Middle frontal gyrus (tissue), 1 donor: ENCODE results near the gene LBP.
"Not testable (repeated sequence)": the region's sequence is repeated elsewhere in the genome, so short reads cannot be mapped to it uniquely, and the experiment has no call there.

Source experiments
- DNase-seq: peaks from one replicate; pipeline ENCODE4 v3.0.0-alpha.2; 2015; ENCODE audit warnings: low spot score; ENCODE audit errors: extremely low spot score

Gene LBP, protein sequence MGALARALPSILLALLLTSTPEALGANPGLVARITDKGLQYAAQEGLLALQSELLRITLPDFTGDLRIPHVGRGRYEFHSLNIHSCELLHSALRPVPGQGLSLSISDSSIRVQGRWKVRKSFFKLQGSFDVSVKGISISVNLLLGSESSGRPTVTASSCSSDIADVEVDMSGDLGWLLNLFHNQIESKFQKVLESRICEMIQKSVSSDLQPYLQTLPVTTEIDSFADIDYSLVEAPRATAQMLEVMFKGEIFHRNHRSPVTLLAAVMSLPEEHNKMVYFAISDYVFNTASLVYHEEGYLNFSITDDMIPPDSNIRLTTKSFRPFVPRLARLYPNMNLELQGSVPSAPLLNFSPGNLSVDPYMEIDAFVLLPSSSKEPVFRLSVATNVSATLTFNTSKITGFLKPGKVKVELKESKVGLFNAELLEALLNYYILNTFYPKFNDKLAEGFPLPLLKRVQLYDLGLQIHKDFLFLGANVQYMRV

GRCh38 chr20:38346247-38346651, at the start of gene LBP:
TSS of gene LBP (plus strand) at chr20:38346482. CDS start at chr20:38346517, 35 bp downstream.
- no peak for DNase-seq

DNA sequence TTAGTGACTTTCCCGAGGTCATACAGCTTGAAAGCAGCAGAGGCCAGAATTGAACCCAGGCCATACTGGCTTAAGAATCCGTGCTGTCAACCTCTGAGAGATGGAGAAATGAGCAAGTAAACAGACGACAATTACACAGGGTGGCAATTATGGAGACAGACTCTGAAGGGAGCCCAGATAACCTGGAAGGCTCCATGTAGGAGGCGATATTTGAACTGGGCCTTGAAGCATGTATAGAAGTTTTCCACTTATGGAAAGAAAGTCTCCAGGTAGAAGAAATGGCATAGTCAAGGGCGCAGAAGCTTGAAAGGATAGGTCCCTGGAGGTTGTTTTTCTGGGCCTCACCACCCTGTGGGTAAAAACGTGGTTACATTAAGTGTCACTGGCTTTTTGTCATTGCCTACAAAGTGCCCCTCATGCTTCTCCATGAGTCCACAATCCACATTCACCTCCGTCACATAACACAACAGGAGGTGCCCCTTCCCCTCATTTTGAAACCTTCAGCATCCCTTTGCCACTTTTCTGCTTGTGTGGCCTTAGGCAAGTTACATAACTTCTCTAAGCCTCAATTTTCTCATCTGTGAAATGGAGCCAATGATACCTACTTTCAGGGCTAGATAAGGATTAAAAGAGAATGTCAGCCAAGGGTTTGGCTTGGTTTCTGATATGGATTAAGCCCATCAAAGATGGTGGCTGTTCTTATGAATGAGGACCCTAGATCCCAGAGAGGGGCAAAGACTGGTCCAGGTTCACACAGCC, 48.2 kb upstream of the LBP start:
- no peak for DNase-seq

DNA sequence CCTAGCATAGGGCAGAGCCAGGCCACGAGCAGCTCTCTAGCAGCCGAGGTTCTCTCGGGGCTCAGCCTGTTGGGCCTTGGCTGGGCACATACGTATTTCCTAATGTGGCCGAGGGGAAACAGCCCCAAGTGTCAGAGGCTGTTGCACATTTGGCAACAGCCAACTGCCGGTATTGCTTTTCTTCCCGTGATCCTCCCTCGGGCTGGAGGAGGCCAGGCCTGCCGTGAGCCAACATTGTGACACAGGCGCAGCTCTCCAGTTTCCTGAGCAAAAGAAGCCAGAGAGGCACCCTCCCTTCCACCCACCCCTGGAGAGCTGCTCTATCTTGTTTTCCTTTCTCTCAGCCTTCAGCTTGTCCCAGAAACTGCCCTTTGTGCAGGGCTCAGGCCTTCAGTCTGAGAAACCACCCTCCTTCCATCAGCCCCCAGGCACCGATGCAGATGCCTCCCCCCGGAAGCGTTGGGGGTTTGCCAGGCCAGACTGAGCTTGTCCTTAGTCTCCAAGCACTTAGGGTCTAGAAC, 47.5 kb upstream of the LBP start:
- no peak for DNase-seq

GRCh38 chr20:38299963-38300362, 46.3 kb upstream of the LBP start:
- DNase-seq, result no peak

GRCh38 chr20:38300438-38300837, 45.8 kb upstream of the LBP start:
- no peak for DNase-seq

- no peak for DNase-seq
Measured at GRCh38 chr20:38301309-38301708, 45.0 kb upstream of the LBP start.

DNA sequence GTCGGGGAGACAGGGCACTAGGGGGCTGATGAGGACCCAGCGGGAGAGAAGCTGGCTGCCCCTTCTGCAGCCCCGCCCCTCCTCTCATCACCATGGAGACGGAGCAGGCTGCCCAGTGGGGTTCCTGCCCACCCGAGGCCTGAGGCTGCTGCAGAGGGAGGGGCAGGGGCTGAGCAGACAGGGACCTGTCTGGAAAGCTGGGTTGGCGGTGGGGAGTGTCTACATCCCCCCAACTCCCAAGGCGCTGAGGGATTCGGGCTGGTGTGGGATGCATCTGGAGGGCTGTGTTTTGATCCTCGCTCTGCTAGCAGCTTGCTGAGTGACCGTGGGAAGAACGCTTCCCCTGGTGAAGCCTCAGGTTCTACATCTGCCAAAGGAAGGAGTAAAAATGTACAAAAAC, 43.5 kb upstream of the LBP start:
- DNase-seq, result no peak

DNA sequence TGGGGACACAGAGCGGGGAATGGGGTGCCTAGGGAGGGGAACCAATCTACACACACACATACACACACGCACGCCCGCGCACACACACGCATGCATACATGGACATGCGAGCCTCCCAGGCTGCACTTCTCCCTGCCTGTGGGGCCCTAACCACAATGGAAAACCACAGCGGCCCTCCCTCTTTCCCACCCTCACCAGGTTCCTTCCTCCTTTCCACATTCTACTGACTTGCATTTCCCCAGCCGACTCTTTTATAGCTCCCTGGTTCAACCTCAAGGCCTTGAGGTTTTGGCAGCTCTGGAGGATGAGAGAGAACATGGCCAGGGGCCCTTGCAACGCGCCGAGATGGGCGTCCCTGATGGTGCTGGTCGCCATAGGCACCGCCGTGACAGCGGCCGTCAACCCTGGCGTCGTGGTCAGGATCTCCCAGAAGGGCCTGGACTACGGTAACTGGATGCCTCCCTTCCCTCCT, 42.3 kb upstream of the LBP start, which contains the start of gene BPI:
Gene BPI, plus strand, starts transcription at position 249 of the 472 bp plus-strand sequence. Its CDS starts 68 bp downstream, at position 317.
- DNase-seq, result no peak

DNA sequence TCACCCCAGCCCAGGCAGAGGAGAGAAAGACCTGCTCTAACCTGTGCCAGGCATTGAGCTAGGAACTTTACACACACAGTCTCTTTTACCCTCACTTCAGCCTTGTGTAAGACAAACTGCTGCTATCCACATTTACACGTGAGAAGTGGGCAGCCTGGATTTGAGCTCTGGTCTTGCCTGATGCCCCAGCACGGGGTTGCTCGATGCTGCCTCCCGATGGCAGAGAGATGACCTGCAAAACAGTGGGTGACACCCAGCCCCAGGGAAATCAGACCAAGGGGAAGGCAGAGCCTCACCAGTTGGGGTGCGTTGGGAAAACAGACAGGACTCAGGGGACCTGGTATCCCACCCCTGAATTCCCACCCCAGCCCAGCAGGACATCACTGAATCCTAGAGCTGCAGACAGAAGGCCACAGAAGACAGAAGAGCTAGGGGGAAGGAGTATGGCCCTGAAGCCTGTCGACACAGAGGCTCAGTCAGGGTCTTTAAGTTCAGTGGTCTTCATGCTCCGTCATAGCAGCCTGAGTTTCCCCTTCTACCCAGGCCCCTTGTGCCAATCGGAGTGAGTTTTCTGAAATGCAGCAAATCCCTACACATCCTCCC, 41.3 kb upstream of the LBP start:
- DNase-seq, result no peak

- no peak for DNase-seq
Measured at GRCh38 chr20:38305541-38305940, 40.7 kb upstream of the LBP start.

GRCh38 chr20:38306379-38306778, 39.9 kb upstream of the LBP start:
- DNase-seq, result no peak

DNA sequence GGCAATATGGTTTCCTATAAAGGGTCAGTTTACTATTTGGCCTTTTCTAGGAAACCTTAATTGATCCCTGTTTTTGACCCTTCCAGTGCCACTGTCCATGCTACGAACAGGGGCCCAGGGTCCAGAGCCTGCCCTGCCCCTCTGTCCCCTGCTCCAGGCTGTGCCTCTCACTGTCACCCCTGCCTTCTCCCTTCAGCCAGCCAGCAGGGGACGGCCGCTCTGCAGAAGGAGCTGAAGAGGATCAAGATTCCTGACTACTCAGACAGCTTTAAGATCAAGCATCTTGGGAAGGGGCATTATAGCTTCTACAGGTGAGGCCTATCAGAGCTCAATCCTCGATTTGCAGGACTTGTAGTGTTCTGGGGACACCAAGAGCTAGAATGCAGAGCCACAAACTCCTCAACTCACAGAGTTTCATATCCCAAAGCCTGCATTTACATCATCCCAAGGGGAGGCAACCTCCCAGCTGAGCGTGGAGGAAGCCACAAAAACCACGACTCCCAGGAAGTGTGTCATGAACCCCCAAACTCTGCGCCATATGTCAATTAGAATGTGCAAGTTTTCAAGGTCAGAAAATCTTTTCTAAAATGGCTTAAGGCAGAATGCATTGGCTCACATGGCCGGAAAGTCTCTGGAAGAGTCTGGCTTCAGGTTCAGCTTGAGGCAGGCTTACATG, 38.8 kb upstream of the LBP start:
- no peak for DNase-seq

DNA sequence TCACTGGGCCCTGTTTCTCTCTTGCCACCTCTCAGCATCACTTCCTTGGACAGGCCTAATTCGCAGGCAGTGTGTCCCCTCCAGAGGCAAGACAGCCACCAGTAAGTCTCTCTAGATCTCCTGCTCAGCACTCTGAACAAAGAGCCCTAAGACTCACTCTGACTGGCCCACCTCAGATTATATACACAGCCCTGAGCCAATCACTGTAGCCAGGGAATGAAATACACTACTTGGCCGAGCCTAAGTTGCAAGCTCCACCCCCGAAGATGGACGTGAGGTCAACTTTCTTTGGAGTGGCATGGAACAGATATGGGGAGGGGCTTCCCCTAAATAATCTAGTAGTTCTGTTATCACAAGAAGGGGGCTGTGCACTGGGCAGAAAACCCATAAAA, 38.2 kb upstream of the LBP start:
- DNase-seq, result no peak

- no peak for DNase-seq
Measured at GRCh38 chr20:38308447-38308846, 37.8 kb upstream of the LBP start.

GRCh38 chr20:38311091-38311490, 35.2 kb upstream of the LBP start:
- no peak for DNase-seq

DNA sequence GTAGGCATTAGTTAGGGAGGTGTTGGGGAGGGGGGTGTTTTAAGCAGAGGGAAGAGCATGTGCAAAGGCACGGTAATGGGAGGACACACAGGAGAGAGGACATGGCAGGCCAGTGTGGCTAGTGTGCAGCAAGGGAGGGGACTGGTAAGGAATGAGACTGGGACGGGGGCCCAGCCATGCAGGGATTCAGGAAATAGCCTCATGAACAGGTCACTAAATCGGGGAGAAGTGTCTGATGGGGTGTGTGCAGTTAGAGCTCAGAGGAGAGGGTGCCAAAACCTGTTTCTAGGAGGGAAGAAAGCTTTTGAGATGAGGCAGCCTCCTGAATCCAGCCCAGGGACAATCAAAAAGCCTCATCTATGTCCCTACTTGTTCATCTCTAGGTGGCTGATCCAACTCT, 34.8 kb upstream of the LBP start:
- no peak for DNase-seq

GRCh38 chr20:38313676-38314075, 32.6 kb upstream of the LBP start:
- DNase-seq, result no peak

- DNase-seq, result not testable (repeated sequence)
Measured at GRCh38 chr20:38314350-38314749, 31.9 kb upstream of the LBP start.

GRCh38 chr20:38315290-38315966, 30.9 kb upstream of the LBP start:
- DNase-seq, result no peak

- no peak for DNase-seq
Measured at GRCh38 chr20:38316341-38316740, 29.9 kb upstream of the LBP start.

DNA sequence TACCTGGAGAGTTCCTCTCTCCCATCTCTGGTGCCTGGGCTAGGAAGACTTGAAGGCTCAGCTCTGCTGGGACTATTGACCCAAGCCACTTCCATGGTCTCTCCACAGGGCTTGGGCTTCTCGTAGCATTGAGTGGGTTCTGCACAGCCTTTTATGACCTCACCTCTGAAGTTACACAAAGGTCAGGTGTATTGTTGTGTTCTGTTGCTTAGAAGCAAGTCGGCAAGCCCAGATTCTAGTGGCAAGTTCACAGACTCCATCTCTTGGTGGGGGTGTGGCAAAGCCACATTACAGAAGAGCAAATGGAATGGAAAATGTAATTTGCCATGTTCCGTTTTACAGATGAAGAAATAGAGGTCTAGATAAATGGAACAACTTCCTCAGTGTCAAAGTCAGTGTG, 28.9 kb upstream of the LBP start:
- DNase-seq, result no peak
